ENCODE measurements around the gene TFAP2D. TPM values are rescaled to one million over a fixed set of nuclear protein-coding genes. Genes with fewer than 3 reads are reported as not detected.

The TFAP2D gene
- total RNA-seq (ENCODE audit: unreplicated experiment), result not detected
- long read RNA-seq, result 0 reads

- peaks cover 14% of the 10 kb centered on the region for H3K9me3 Mint-ChIP-seq (ENCODE audit: unreplicated experiment)
- DNase-seq, result no peak
- no peak within 1 kb of the TSS for H3K27ac Mint-ChIP-seq (ENCODE audit: unreplicated experiment)
- H3K4me1 Mint-ChIP-seq (ENCODE audit: low read depth, unreplicated experiment), result peaks cover 10% of the 10 kb centered on the region
- H3K27me3 Mint-ChIP-seq (ENCODE audit: unreplicated experiment), result peaks cover 62% of the 10 kb centered on the region
- H3K4me3 Mint-ChIP-seq (ENCODE audit: unreplicated experiment), result peak within 1 kb of the TSS; percentile 22
- TF ChIP-seq CTCF (IDR thresholded peaks at IDR 0.05; ENCODE audit: partially characterized antibody, unreplicated experiment), result no peak
- peaks cover 7% of the 10 kb centered on the region for H3K36me3 Mint-ChIP-seq (ENCODE audit: unreplicated experiment)
Observed at GRCh38 chr6:50713226-50713625, at the start of gene TFAP2D. Gene TFAP2D, plus strand, starts transcription at chr6:50713526. Its CDS starts 530 bp downstream, at chr6:50714056.

DNA sequence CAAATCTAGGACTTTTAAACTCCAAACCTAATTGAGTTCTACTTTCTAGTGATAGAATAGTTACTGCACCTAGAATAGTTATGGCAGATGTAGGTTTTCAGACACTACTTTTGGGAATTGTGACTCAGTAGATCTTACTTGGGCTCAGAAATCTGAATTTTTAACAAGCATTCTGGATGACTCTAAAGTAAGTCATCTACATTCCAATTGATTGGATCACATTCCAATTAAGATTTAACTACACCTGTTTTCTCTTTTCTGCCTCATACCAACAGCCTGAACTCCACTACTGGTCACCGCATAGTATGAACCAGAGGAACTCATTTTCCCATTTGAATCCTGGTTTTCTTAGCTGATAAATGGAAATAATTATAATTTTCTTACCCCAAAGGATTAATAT lies 49.5 kb upstream of the TFAP2D start:
- no peaks in the 10 kb centered on the region for H3K9me3 Mint-ChIP-seq (ENCODE audit: unreplicated experiment)
- peaks cover 1% of the 10 kb centered on the region for H3K27me3 Mint-ChIP-seq (ENCODE audit: unreplicated experiment)
- no peak for TF ChIP-seq CTCF (IDR thresholded peaks at IDR 0.05; ENCODE audit: partially characterized antibody, unreplicated experiment)
- H3K36me3 Mint-ChIP-seq (ENCODE audit: unreplicated experiment), result no peaks in the 10 kb centered on the region
- H3K4me1 Mint-ChIP-seq (ENCODE audit: low read depth, unreplicated experiment), result no peaks in the 10 kb centered on the region
- DNase-seq, result no peak
- no peak overlapping the region for H3K4me3 Mint-ChIP-seq (ENCODE audit: unreplicated experiment)
- H3K27ac Mint-ChIP-seq (ENCODE audit: unreplicated experiment), result no peak overlapping the region

DNA sequence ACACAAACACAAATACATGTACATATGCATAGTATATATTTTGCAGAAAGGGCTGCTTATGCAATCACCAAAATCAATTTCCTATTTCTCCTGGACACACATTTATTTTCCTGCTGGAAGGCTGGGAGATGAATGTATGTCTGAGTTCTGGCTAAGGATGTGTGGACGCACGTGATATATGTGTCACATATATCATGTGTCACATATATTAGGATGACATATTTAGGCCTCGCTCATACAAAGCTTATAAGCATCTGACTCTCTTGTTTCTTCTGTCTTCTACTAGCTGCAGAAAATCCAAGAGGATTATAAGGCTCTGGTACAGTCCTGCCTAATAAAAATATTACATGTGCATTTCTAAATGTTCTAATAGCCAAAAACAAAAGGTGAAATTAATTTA lies 47.2 kb upstream of the TFAP2D start:
- Mint-ChIP-seq H3K4me3 (ENCODE audit: unreplicated experiment) (no peak overlapping the region), H3K36me3 (ENCODE audit: unreplicated experiment) (no peaks in the 10 kb centered on the region), H3K27me3 (ENCODE audit: unreplicated experiment) (peaks cover 1% of the 10 kb centered on the region), H3K27ac (ENCODE audit: unreplicated experiment) (no peak overlapping the region), H3K4me1 (ENCODE audit: low read depth, unreplicated experiment) (no peaks in the 10 kb centered on the region), H3K9me3 (ENCODE audit: unreplicated experiment) (no peaks in the 10 kb centered on the region)
- no peak for DNase-seq
- TF ChIP-seq CTCF (IDR thresholded peaks at IDR 0.05; ENCODE audit: partially characterized antibody, unreplicated experiment), result no peak

- no peaks in the 10 kb centered on the region for H3K36me3 Mint-ChIP-seq (ENCODE audit: unreplicated experiment)
- DNase-seq, result no peak
- H3K27me3 Mint-ChIP-seq (ENCODE audit: unreplicated experiment), result peaks cover 1% of the 10 kb centered on the region
- H3K4me3 Mint-ChIP-seq (ENCODE audit: unreplicated experiment), result no peak overlapping the region
- H3K4me1 Mint-ChIP-seq (ENCODE audit: low read depth, unreplicated experiment), result no peaks in the 10 kb centered on the region
- no peaks in the 10 kb centered on the region for H3K9me3 Mint-ChIP-seq (ENCODE audit: unreplicated experiment)
- no peak for TF ChIP-seq CTCF (IDR thresholded peaks at IDR 0.05; ENCODE audit: partially characterized antibody, unreplicated experiment)
- H3K27ac Mint-ChIP-seq (ENCODE audit: unreplicated experiment), result no peak overlapping the region
Observed at GRCh38 chr6:50681213-50681824, 32.0 kb upstream of the TFAP2D start.

- DNase-seq, result no peak
- H3K27me3 Mint-ChIP-seq (ENCODE audit: unreplicated experiment), result no peaks in the 10 kb centered on the region
- TF ChIP-seq CTCF (IDR thresholded peaks at IDR 0.05; ENCODE audit: partially characterized antibody, unreplicated experiment), result no peak
Observed at GRCh38 chr6:50689210-50689609, 24.1 kb upstream of the TFAP2D start.

More at GRCh38 chr6:50689210-50689609, 24.1 kb upstream of the TFAP2D start:
- no peak overlapping the region for H3K27ac Mint-ChIP-seq (ENCODE audit: unreplicated experiment)
- no peak overlapping the region for H3K4me3 Mint-ChIP-seq (ENCODE audit: unreplicated experiment)
- H3K9me3 Mint-ChIP-seq (ENCODE audit: unreplicated experiment), result no peaks in the 10 kb centered on the region
- no peaks in the 10 kb centered on the region for H3K4me1 Mint-ChIP-seq (ENCODE audit: low read depth, unreplicated experiment)
- H3K36me3 Mint-ChIP-seq (ENCODE audit: unreplicated experiment), result no peaks in the 10 kb centered on the region

All from glutamatergic neuron (in vitro differentiated cells).